ENCODE measurements around the gene PDE4D. TPM values are rescaled to one million over a fixed set of nuclear protein-coding genes. Genes with fewer than 3 reads are reported as not detected.

PDE4D gene
- total RNA-seq, 2 experiments from 2014 or later: 75.5 to 80.7 TPM

DNA sequence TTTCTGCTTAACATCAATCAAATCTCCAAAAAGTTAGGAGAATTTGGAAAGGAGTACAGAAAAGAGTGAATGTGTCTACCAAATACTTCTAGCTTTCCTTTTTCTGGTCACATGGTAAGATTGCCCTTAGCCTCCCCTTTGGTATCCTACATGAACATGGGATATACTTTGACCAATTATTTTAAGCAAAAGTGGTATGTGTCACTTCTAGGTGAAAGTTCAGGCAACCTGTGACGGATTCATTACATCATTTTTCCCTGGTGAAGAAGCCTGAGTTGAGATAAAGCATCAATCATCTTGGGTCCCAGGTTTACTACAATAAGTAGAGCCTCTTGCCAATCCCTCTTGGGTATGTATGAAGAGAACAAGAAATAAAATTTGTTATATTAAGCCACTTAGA, 419.2 kb downstream of the PDE4D start:
- DNase-seq: no peak
- ChIA-PET POLR2A (no interaction called here), CTCF (no interaction called here)
- no peaks in the 10 kb centered on the region for H3K9me3 Mint-ChIP-seq
- intact Hi-C loops (cut with micrococcal nuclease): no loop called here
- no peaks in the 10 kb centered on the region for H3K4me1 Mint-ChIP-seq (ENCODE audit: low read depth)
- no peak for ATAC-seq
- no peak overlapping the region for H3K27ac Mint-ChIP-seq
- TF ChIP-seq, protein P1, sequence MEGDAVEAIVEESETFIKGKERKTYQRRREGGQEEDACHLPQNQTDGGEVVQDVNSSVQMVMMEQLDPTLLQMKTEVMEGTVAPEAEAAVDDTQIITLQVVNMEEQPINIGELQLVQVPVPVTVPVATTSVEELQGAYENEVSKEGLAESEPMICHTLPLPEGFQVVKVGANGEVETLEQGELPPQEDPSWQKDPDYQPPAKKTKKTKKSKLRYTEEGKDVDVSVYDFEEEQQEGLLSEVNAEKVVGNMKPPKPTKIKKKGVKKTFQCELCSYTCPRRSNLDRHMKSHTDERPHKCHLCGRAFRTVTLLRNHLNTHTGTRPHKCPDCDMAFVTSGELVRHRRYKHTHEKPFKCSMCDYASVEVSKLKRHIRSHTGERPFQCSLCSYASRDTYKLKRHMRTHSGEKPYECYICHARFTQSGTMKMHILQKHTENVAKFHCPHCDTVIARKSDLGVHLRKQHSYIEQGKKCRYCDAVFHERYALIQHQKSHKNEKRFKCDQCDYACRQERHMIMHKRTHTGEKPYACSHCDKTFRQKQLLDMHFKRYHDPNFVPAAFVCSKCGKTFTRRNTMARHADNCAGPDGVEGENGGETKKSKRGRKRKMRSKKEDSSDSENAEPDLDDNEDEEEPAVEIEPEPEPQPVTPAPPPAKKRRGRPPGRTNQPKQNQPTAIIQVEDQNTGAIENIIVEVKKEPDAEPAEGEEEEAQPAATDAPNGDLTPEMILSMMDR (IDR thresholded peaks at IDR 0.05): no peak
- no peaks in the 10 kb centered on the region for H3K36me3 Mint-ChIP-seq (ENCODE audit: low read depth)
- H3K4me3 Mint-ChIP-seq: no peak overlapping the region
- no peaks in the 10 kb centered on the region for H3K27me3 Mint-ChIP-seq

DNA sequence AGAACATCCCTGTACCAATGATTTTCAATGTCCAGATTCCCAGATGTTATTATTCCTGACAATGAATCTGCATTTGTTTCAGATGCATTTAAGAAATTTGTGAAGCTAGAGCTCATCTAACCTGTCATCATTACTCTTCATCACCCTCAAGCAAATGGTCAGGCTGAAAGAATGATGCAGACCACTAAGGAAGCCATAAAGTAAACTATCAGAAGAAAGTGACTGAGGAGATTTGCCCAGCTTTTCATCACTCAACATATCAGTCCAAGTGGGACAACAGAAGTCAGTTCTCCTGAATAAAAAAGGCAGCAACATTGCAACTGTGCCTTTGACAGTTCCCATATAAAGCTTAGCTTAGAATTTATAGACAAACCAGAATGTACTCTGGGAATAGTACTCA, 419.9 kb downstream of the PDE4D start:
- H3K4me3 Mint-ChIP-seq: no peak overlapping the region
- H3K27me3 Mint-ChIP-seq: no peaks in the 10 kb centered on the region
- H3K36me3 Mint-ChIP-seq (ENCODE audit: low read depth): no peaks in the 10 kb centered on the region
- ChIA-PET CTCF (no interaction called here), POLR2A (no interaction called here)
- no peak for ATAC-seq
- no peaks in the 10 kb centered on the region for H3K9me3 Mint-ChIP-seq
- H3K27ac Mint-ChIP-seq: no peak overlapping the region
- intact Hi-C loops (cut with micrococcal nuclease): no loop called here
- DNase-seq: no peak
- no peaks in the 10 kb centered on the region for H3K4me1 Mint-ChIP-seq (ENCODE audit: low read depth)
- TF ChIP-seq, protein P1 (IDR thresholded peaks at IDR 0.05): no peak

DNA sequence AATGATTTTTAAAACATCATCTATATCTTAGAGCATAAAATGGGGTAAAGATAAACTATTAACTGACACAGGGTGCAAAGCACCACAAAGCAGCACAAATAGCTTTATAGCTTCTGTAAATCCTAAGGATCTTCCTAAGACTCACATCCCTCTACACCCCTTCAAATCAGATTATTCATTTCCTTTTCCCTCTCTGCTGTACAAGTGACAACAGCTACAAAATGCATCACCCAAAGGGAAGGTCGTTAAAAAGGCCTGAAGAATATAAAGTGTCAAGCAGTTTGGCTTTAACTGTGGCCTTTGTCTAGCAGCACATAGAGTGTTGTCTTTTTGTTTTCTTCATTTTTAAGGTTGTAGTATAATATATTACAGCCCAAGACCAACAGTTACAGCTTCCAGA, 422.1 kb downstream of the PDE4D start:
- no peak overlapping the region for H3K4me3 Mint-ChIP-seq
- no peaks in the 10 kb centered on the region for H3K27me3 Mint-ChIP-seq
- ATAC-seq (no peak), DNase-seq (no peak)
- CTCF ChIA-PET: no interaction called here
- H3K27ac Mint-ChIP-seq: no peak overlapping the region
- POLR2A ChIA-PET: no interaction called here
- H3K4me1 Mint-ChIP-seq (ENCODE audit: low read depth): no peaks in the 10 kb centered on the region
- TF ChIP-seq, protein P1 (IDR thresholded peaks at IDR 0.05): no peak
- no peaks in the 10 kb centered on the region for H3K9me3 Mint-ChIP-seq
- intact Hi-C loops (cut with micrococcal nuclease): no loop called here
- H3K36me3 Mint-ChIP-seq (ENCODE audit: low read depth): no peaks in the 10 kb centered on the region

DNA sequence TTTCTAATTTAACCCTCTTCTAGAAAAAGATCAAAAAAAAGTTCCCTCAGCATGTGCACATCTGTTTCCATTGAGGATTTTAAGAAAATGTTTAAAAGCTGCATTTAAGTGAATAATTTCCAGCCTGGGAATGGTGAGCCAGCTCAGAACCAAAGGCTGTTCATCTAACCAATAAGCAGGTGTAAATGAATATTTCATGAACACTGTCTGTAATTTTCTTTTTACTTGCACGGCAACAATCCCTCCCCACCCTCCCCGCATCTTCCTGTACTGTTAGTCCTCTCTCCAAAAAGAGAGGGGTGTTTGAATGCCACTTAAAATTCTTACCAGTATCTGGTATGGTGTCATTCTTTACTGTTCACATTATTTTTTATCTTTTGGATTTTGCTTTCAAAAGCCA, 425.6 kb downstream of the PDE4D start:
- intact Hi-C loops (cut with micrococcal nuclease): no loop called here
- Mint-ChIP-seq H3K27me3 (no peaks in the 10 kb centered on the region), H3K9me3 (no peaks in the 10 kb centered on the region), H3K36me3 (ENCODE audit: low read depth) (no peaks in the 10 kb centered on the region), H3K4me3 (no peak overlapping the region), H3K27ac (no peak overlapping the region), H3K4me1 (ENCODE audit: low read depth) (no peaks in the 10 kb centered on the region)
- ChIA-PET CTCF (no interaction called here), POLR2A (no interaction called here)
- TF ChIP-seq, protein P1 (IDR thresholded peaks at IDR 0.05): no peak
- no peak for DNase-seq
- ATAC-seq: no peak

DNA sequence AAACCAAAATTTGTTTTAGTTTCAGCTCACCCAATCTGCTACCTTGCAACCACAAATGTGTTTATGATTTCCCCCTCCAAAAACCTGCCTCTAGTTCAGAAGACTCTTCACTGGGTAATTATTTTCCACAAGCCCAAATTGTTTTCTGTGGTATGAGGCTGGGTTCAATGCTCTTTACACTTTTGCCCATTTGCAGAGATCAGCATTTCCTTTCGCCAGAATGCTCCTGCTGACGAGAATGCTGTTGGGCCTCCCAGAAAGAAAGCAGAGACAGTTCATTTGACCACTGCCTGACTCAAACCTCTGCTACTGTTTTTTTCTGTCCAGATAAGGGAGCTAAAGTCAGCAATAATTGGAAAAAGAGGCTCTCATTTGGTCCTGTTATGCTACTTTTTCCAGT, 427.3 kb downstream of the PDE4D start:
- no peak for DNase-seq
- TF ChIP-seq, protein P1 (IDR thresholded peaks at IDR 0.05): no peak
- Mint-ChIP-seq H3K4me3 (no peak overlapping the region), H3K9me3 (no peaks in the 10 kb centered on the region), H3K27ac (no peak overlapping the region), H3K36me3 (ENCODE audit: low read depth) (no peaks in the 10 kb centered on the region), H3K4me1 (ENCODE audit: low read depth) (no peaks in the 10 kb centered on the region), H3K27me3 (no peaks in the 10 kb centered on the region)
- intact Hi-C loops (cut with micrococcal nuclease): no loop called here
- CTCF ChIA-PET: no interaction called here
- POLR2A ChIA-PET: no interaction called here
- no peak for ATAC-seq
